IMR-90 (cell line): ENCODE results near the gene AGXT. TPM values are rescaled to one million over a fixed set of nuclear protein-coding genes. Genes with fewer than 3 reads are reported as not detected.

Source experiments
- ATAC-seq: fragments of 200-7000 bp; cut with Tn5 transposase; 2 replicates; pipeline ENCODE4 v1.9.1; 2020; ENCODE audit warnings: low read depth, mild to moderate bottlenecking, moderate library complexity
- BruUV-seq: library from RNA; stranded (reverse); fragments of 400-500 nt; replicated peaks from 2 replicates; lab custom pipeline; 2021; lab: Mats Ljungman, UMichigan
- CTCF ChIA-PET: fragments of 300-600 bp; formaldehyde crosslinking; extraction: SDS; loops from one replicate; lab custom pipeline; 2021; ENCODE audit warnings: antibody characterized with exemption; lab: Yijun Ruan, JAX
- POLR2A ChIA-PET: fragments of 300-600 bp; sonication (Branson Sonifier 250); formaldehyde crosslinking; loops from one replicate; lab custom pipeline; 2022; ENCODE audit warnings: antibody characterized with exemption; ENCODE audit not compliant: unreplicated experiment; lab: Charles Lee
- DNase-seq: peaks from one replicate; pipeline ENCODE4 v3.0.0; 2013
- H2AFZ ChIP-seq: replicated peaks from 2 replicates; pipeline ENCODE3; 2013; ENCODE audit warnings: low read length, mild to moderate bottlenecking; ENCODE audit not compliant: poor library complexity
- H2AK5ac ChIP-seq: 2 replicates; pipeline ENCODE4 v1.6.1; 2013; ENCODE audit warnings: low read depth, low read length, inconsistent platforms
- H2AK9ac ChIP-seq: replicated peaks from 2 replicates; pipeline ENCODE3; 2013; ENCODE audit warnings: mild to moderate bottlenecking, low read depth, low read length, moderate library complexity; ENCODE audit not compliant: poor library complexity
- H2BK120ac ChIP-seq: 2 replicates; pipeline ENCODE4 v1.6.1; 2013; ENCODE audit warnings: low read depth, low read length, inconsistent platforms
- H2BK15ac ChIP-seq: 3 replicates; pipeline ENCODE4 v1.6.1; 2013; ENCODE audit warnings: low read depth, low read length, inconsistent platforms
- H2BK20ac ChIP-seq: 2 replicates; pipeline ENCODE4 v1.6.1; 2013; ENCODE audit warnings: low read depth, mild to moderate bottlenecking, inconsistent platforms, low read length, moderate library complexity
- H2BK5ac ChIP-seq: 2 replicates; pipeline ENCODE4 v1.6.1; 2013; ENCODE audit warnings: mild to moderate bottlenecking, low read depth, low read length, inconsistent platforms; ENCODE audit not compliant: poor library complexity, severe bottlenecking
- H3K14ac ChIP-seq: replicated peaks from 2 replicates; pipeline ENCODE4 v1.6.1; 2013; ENCODE audit warnings: low read depth, low read length, inconsistent platforms
- H3K18ac ChIP-seq: 2 replicates; pipeline ENCODE4 v1.6.1; 2013; ENCODE audit warnings: low read depth, low read length, control low read depth
- H3K23ac ChIP-seq: 2 replicates; pipeline ENCODE4 v1.6.1; 2013; ENCODE audit warnings: low read depth, low read length, inconsistent platforms
- H3K27ac ChIP-seq: 2 replicates; pipeline ENCODE4 v1.5.1; 2013; ENCODE audit warnings: mild to moderate bottlenecking, control low read depth, low read length; ENCODE audit not compliant: insufficient read depth
- H3K27me3 ChIP-seq: 2 replicates; pipeline ENCODE4 v1.6.1; 2013; ENCODE audit warnings: low read length; ENCODE audit not compliant: control insufficient read depth, insufficient read depth
- H3K36me3 ChIP-seq: 2 replicates; pipeline ENCODE4 v1.6.1; 2013; ENCODE audit warnings: low read length, mixed read lengths; ENCODE audit not compliant: control insufficient read depth, insufficient read depth
- H3K4ac ChIP-seq: 2 replicates; pipeline ENCODE4 v1.6.1; 2013; ENCODE audit warnings: low read depth, low read length, inconsistent platforms
- H3K4me1 ChIP-seq: 2 replicates; pipeline ENCODE4 v1.6.1; 2013; ENCODE audit warnings: low read length, mixed read lengths; ENCODE audit not compliant: control insufficient read depth, insufficient read depth
- H3K4me2 ChIP-seq: 2 replicates; pipeline ENCODE4 v1.6.1; 2013; ENCODE audit warnings: low read depth, mild to moderate bottlenecking, control low read depth, low read length, moderate library complexity
- H3K4me3 ChIP-seq: 2 replicates; pipeline ENCODE4 v1.5.1; 2013; ENCODE audit warnings: low read depth, mild to moderate bottlenecking, control low read depth, low read length, moderate library complexity; ENCODE audit not compliant: insufficient read depth
- H3K56ac ChIP-seq: 2 replicates; pipeline ENCODE4 v1.6.1; 2013; ENCODE audit warnings: low read length, inconsistent platforms; ENCODE audit not compliant: insufficient read depth; ENCODE audit errors: extremely low read depth
- H3K79me1 ChIP-seq, 2 experiments: 2 replicates each; pipeline ENCODE4 v1.6.1; 2013; ENCODE audit warnings: low read length in 2 of 2, inconsistent platforms in 1 of 2, low read depth in 1 of 2
- H3K9ac ChIP-seq: 2 replicates; pipeline ENCODE4 v1.6.1; 2013; ENCODE audit warnings: low read depth, low read length, control low read depth
- H3K9me1 ChIP-seq: 2 replicates; pipeline ENCODE4 v1.6.1; 2013; ENCODE audit warnings: low read length, inconsistent platforms; ENCODE audit not compliant: insufficient read depth
- H3K9me3 ChIP-seq: 2 replicates; pipeline ENCODE4 v1.6.1; 2013; ENCODE audit warnings: low read length; ENCODE audit not compliant: control insufficient read depth, insufficient read depth
- H4K20me1 ChIP-seq: 2 replicates; pipeline ENCODE4 v1.6.1; 2013; ENCODE audit warnings: low read length, inconsistent platforms; ENCODE audit not compliant: insufficient read depth
- H4K5ac ChIP-seq: 2 replicates; pipeline ENCODE4 v1.6.1; 2013; ENCODE audit warnings: mild to moderate bottlenecking, low read depth, low read length, control low read depth
- H4K8ac ChIP-seq, 2 experiments: 2 replicates each; pipeline ENCODE4 v1.6.1; 2013; ENCODE audit warnings: low read depth in 2 of 2, low read length in 2 of 2, control low read depth in 1 of 2, inconsistent platforms in 1 of 2
- H4K91ac ChIP-seq: 2 replicates; pipeline ENCODE4 v1.6.1; 2013; ENCODE audit warnings: low read depth, low read length, inconsistent platforms; ENCODE audit not compliant: insufficient read depth
- CTCF ChIP-seq: conservative IDR thresholded peaks from 2 replicates; pipeline ENCODE4 v1.5.1; 2012; ENCODE audit warnings: mild to moderate bottlenecking, low read depth, low read length, improper control_type of control experiment
- MXI1 ChIP-seq: IDR thresholded peaks from 2 replicates; pipeline ENCODE4 v1.6.1; 2012; ENCODE audit warnings: low read depth, mild to moderate bottlenecking, low read length, moderate library complexity, borderline replicate concordance
- POLR2A ChIP-seq: IDR thresholded peaks from 2 replicates; pipeline ENCODE4 v1.6.1; 2012; ENCODE audit warnings: mild to moderate bottlenecking, low read depth, low read length
- RAD21 ChIP-seq: IDR thresholded peaks from 2 replicates; pipeline ENCODE4 v1.6.1; 2012; ENCODE audit warnings: low read length, improper control_type of control experiment
- RFX5 ChIP-seq: IDR thresholded peaks from 2 replicates; pipeline ENCODE4 v1.8.0; 2012; ENCODE audit warnings: low read depth, mild to moderate bottlenecking, low read length, moderate library complexity
- SMC3 ChIP-seq: fragments of 150-350 bp; IDR thresholded peaks from 2 replicates; pipeline ENCODE4 v1.6.1; 2016; ENCODE audit warnings: low read depth, mild to moderate bottlenecking, antibody characterized with exemption, low read length, moderate library complexity
- USF2 ChIP-seq: fragments of 150-350 bp; IDR thresholded peaks from 2 replicates; pipeline ENCODE4 v1.6.1; 2017; ENCODE audit warnings: mild to moderate bottlenecking, antibody characterized with exemption, low read length, low read depth
- WGBS, 2 experiments: methylation state at CpG; one replicate each; pipeline versions ENCODE4 v1.1.5 to v1.1.7; 2013; ENCODE audit warnings: missing lambda C conversion rate in 2 of 2; ENCODE audit not compliant: insufficient read length in 1 of 2; ENCODE audit errors: extremely low coverage in 2 of 2; 5-methylcytosine and 5-hydroxymethylcytosine counted together
- dilution Hi-C: fragments of 300-500 bp; cut with HindIII; formaldehyde crosslinking; loops from one replicate; pipeline ENCODE4 v1.14.3; 2018; ENCODE audit warnings: low sequenced_read_pairs; ENCODE audit not compliant: unreplicated experiment
- in situ Hi-C: fragments of 300-500 bp; cut with MboI; formaldehyde crosslinking; loops from 3 replicates; pipeline ENCODE4 v1.14.3; 2019; ENCODE audit warnings: low sequenced_read_pairs, inconsistent platforms, mixed read lengths
- intact Hi-C: fragments of 100-400 bp; cut with micrococcal nuclease; formaldehyde crosslinking; loops from 2 replicates; pipeline ENCODE4 v1.10.0; 2022
- polyA plus RNA-seq, 3 experiments: library from polyadenylated mRNA; depleted of rRNA; stranded (reverse); fragments of >200 nt; gene quantifications; 2 replicates each; pipeline ENCODE4 v1.2.3, GENCODE V29; 2012; ENCODE audit warnings: low replicate concordance in 1 of 3
- total RNA-seq: library from RNA; depleted of rRNA; stranded (reverse); fragments of >200 nt; gene quantifications from 2 replicates; pipeline ENCODE4 v1.2.3, GENCODE V29; 2012

Gene AGXT
- total and polyA plus RNA-seq, 2 of the 4 experiments (the other 2 are of a cell fraction): not detected

- Histone ChIP-seq H3K79me1 (no peaks in the 10 kb centered on the region), H3K27ac (no peak overlapping the region), H3K9me3 (no peaks in the 10 kb centered on the region), H2AK5ac (no peak overlapping the region), H3K56ac (no peak overlapping the region), H3K23ac (no peak overlapping the region), H2BK5ac (no peak overlapping the region), H3K4ac (no peak overlapping the region), H3K36me3 (no peaks in the 10 kb centered on the region), H2AK9ac (no peak overlapping the region), H2BK20ac (no peak overlapping the region), H2BK120ac (no peak overlapping the region), H4K8ac (no peak overlapping the region), H4K20me1 (no peaks in the 10 kb centered on the region), H3K9me1 (no peaks in the 10 kb centered on the region), H3K9ac (no peak overlapping the region), H2BK15ac (no peak overlapping the region), H3K18ac (no peak overlapping the region), H2AFZ (no peak overlapping the region), H4K5ac (no peak overlapping the region), H3K4me1 (peaks cover 6% of the 10 kb centered on the region; the same call in 1 of the 2 replicates), H3K14ac (no peak overlapping the region), H3K4me3 (no peak overlapping the region), H3K4me2 (no peak overlapping the region), H3K27me3 (peaks cover 34% of the 10 kb centered on the region), H4K91ac (no peak overlapping the region)
- ChIA-PET POLR2A (no interaction called here), CTCF (interaction anchor here (0.9 to 1.4 kb wide), 6 partner anchors 14 to 779 kb away, joined by 3 to 8 read pairs (median 4); no protein-coding TSS in a partner anchor)
- ATAC-seq (peak; percentile 86), DNase-seq (peak; percentile 70)
- in situ Hi-C loops: loop anchor here (10.0 kb wide), 1 partner anchor 336 kb away; no protein-coding TSS in a partner anchor
- intact Hi-C loops: loop anchor here (1.0 kb wide), 2 partner anchors 30 to 326 kb away; no protein-coding TSS in a partner anchor
- dilution Hi-C loops: no loop called here
- WGBS, 2 experiments: 32% methylated on average over 4 of the region's 9 CpGs; no CpG with 5 or more reads in 1 of the 2 experiments
- TF ChIP-seq USF2 (no peak), RAD21 (peak; percentile 79), RFX5 (no peak), CTCF (peak; percentile 84), MXI1 (0 out of 2 replicates have a peak, but pooled peaks have one; percentile 51), SMC3 (peak; percentile 83), POLR2A (no peak)
- no TSS peak for BruUV-seq
Observed at GRCh38 chr2:240840435-240841060, 28.1 kb upstream of the AGXT start.
